NCI-H226 (cell line): ENCODE data around the gene PRKCB.
"Not testable (repeated sequence)": the region's sequence is repeated elsewhere in the genome, so short reads cannot be mapped to it uniquely, and the experiment has no call there.

Source experiments
- DNase-seq: peaks from one replicate; pipeline ENCODE4 v3.0.0-alpha.2; 2015

The PRKCB gene

DNA sequence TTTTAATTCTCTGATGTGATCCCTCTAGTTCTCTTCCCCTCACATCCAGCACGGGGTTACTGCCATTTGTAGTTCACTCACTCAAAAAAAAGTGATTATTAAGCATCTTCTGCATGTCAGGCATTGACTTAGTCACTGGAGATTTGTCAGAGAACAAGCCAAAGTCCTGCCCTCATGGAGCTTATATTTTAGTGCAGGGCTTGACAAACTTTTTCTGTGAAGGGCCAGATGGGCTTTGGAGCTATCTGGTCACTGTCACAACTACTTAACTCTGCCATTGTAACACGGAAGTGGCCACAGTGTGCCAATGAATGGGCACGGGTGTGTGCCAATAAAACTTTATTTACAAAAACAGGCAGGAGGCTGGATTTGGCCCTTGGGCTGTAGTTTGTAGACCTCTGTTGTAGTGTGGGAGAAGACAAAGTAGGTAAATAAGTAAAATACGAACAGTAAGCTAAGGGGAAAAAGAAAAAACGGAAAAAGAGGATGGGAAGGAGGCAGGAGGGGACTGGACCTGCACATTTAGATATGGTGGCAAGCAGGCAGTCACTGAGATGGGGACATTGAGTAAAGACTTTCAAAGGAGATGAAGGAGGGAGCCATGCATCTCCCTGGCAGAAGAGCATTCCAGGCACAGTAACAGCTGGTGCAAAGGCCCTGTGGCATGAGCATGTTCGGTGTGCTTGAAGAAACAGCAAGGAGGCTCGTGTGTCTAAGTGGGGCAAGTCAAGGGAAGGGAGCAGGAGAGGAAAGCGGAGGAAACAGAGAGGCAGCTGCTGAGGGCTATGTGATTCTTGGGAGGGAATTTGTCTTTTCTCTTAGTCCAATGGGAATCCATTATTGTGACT lies 217.5 kb downstream of the PRKCB start:
- no peak for DNase-seq

GRCh38 chr16:24054741-24055491 lies 219.1 kb downstream of the PRKCB start:
- no peak for DNase-seq

- DNase-seq, result no peak
Measured at GRCh38 chr16:24062270-24062817, 226.6 kb downstream of the PRKCB start.

DNA sequence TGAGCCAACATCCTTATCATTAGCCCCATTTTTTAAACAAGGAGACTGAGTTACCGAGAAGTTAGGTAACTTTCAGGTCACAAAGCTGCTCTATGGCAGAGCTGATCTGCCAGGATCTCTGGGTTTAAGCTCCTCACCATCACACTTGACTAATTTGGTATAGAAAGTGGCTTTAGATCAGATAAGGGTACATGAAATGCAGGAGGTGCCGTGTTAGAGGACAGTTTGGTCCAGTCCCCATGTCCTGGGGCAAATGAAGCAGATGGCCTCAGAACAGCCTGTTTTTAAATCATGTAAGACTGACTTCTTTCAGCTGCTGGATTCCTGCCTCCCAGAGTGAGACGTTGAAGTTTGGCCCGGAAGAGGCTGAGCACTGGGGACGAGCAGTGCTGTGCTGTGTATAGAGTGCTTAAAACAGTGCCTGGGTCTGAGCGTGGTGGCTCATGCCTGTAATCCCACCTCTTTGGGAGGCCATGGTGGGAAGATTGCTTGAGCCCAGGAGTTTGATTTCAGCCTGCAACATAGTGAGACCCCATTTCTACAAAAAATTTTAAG lies 233.3 kb downstream of the PRKCB start:
- DNase-seq, result no peak

GRCh38 chr16:24070851-24071250 lies 235.1 kb downstream of the PRKCB start:
- DNase-seq, result no peak

DNA sequence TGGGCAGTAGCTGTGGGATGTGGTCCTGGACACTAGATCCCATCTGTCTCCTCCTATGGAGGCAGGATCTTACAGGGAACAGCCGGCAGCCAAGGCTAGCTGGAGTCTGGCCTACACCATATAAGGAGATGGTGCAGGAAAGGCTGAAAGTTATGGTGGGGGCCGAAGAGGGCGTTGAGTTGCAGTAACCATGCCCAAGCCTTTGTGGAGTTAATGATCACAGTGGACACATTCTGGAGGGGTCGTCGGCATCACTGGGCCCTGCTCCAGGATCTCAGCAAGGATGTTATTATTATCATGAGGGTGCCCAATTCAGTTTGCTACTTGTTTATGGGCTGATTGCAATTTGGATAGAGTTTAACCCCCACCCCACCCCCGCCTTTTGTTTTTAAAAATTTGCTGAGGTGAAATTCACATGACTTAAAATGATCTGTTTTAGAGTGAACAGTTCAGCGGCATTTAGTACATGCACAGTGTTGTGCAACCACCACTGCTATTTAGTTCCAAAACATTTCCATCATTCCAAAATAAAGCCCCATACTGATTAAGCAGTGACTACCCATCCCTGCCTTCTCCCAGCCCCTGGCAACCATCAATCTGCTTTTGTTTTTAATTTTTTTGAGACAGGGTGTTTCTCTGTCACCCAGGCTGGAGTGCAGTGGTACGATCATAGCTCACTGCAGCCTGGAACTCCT lies 236.0 kb downstream of the PRKCB start:
- no peak for DNase-seq

DNA sequence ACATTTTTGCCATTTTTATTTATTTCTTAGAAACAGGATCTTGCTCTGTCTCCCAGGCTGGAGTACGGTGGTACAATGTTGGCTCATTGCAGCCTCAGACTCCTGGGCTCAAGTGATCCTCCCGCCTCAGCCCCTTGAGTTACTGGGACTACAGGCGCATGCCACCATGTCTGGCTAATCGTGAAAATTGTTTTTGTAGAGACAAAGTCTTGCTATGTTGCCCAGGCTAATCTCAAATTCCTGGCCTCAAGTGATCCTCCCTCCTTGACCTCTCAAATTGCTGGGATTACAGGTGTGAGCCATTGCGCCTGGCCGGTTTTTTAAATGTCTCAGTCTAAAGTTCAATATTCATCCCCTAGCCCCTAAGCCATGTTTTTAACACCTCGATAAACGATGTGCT lies 237.5 kb downstream of the PRKCB start:
- no peak for DNase-seq

DNA sequence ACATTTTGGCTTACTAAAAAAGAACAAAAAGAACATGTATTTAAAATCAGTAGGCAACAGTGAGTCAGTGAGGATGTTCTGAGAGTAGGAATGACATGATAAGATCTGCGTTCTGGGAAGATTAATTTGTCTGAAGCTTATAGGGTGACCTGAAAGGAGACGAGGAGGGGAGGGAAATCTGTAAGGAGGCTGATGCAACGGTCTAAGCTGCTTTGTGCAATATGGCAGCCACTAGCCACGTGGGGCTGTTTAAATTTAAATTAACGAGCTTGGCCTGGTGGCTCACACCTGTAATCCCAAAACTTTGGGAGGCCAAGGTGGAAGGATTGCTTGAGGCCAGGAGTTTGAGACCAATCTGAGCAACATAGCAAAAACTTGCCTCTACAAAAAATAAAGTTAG lies 238.8 kb downstream of the PRKCB start:
- no peak for DNase-seq

DNA sequence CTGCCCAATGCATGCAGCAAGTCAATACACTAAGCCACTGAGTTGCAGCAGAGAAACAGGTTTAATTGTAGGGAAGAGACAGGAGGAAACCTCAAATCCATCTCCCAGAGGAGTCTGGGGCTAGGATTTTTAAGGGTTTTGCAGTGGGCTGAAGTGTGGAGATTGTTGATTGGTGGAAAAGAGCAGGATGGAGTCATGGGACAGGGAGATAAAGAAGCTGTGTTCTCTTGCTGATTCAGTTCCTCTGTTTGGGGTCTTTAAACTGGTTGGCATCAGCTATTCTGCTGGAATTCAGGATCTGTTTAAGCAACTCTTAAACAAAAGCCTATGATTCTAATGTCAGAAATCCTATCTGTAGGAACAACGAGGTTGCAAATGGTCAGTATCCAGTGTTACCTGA lies 239.5 kb downstream of the PRKCB start:
- no peak for DNase-seq

DNA sequence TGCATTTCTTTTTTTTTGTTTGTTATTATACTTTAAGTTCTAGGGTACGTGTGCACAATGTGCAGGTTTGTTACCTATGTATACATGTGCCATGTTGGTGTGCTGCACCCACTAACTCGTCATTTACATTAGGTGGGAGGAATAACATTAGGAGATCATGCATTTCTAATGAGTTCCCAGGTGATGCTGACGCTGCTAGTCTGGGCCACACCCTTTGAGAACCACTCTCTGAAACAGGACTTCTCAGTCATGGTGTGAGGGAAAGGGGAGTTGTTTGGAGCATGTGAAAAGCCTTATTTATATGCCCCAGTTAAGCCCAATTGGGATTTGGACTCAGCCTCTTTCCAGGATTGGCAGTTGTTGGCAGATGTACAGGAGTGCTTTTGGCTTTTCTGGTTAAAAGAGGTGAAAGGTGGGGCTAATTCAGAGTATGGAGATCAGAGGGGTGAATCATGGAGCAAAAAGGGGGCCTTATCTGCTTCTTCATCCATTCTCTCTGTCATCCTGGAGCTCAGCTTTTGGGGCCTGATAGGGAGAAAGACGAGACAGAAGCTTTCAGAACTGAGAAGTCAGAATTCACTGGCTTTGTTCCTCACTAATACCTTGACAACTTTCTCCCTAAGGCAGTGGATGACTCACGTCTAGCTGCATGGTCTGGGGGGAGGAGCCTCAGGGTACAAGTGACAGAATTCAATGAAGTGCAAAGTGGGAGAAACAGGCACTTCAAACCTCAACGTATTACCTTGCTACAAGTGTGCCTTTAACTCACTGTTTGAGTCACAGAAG lies 240.3 kb downstream of the PRKCB start:
- no peak for DNase-seq

GRCh38 chr16:24077292-24077691 lies 241.5 kb downstream of the PRKCB start:
- DNase-seq, result no peak

DNA sequence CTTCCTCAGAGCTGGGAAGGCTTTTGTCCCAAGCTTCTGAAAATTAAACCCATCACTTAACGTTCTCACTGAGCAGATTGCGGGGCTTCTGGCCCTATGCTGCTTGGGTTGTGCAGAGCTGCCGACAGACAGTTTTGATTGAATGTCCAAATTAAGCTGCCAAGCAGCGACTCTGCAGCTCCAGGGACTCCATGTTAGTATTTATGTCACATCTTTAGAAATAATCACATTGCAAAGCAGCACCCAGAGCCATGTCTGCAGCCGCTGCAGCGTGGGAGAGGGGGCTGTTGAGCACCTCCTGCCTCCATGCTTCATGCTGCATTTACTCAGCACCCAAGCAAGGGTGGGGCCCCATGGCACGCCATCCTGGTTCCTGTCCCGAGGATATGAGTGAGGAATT lies 242.2 kb downstream of the PRKCB start:
- DNase-seq, result no peak

DNA sequence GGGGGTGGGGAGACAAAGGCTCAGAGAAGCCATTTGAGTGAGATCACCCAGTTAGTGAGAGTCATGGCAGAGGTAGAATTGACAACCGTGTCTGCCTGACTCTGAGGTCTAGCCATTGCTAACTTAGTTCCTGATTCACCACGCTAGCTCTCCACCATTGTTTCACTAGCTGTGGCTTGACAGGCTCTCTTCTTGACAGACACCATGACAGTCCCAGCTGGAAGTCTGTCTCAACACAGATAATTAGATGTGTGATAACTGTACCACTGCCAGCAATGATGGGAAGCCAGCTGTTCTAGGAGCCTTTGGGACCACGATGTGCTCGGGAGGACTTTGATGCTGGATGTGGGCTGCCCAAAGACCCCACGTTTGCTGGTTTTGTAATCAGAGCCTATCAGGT lies 249.9 kb downstream of the PRKCB start:
- no peak for DNase-seq

DNA sequence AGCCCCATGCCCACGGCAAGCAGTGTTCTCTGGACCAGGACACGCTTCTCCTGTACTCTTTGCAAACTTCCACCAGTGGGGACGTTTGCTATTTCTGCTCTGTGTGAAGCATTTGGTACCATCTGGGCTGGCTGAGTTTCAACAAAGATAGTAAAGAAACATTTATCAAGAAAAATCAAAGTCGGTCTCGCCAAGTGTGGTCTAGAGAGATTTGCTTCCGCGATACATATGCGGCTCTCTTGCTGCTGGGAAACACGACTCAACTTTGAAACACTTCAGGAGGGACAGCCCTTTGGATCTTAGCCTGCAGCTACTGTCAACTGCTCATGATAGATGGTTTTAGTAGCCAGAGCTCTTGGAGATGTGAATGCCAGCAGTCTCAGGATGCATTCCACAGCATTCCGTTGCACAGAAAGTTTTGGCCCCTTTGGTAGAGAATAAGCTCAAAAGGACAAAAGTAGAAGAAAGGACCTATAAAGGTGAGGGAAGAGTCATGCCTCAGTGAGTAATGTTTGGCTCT lies 252.2 kb downstream of the PRKCB start:
- no peak for DNase-seq

DNA sequence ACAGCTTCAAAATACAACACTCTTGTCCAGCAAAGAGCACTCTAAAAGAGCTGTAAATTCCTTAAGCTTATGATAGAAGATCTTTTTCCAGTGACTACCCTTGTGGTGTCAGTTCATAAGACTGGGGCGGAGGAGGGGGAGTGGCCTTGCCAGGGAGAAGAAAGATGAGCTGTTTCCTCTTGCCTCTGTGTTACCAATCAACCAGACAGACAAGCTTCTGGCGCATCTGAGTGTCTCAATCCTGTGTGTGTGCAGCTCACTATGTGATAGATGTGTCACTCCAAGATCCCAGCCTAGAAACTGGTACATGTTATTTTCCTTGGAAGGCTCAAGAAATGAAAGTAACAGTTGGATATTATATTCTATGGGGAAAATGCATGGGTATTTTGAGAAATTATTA lies 253.0 kb downstream of the PRKCB start:
- DNase-seq, result no peak

DNA sequence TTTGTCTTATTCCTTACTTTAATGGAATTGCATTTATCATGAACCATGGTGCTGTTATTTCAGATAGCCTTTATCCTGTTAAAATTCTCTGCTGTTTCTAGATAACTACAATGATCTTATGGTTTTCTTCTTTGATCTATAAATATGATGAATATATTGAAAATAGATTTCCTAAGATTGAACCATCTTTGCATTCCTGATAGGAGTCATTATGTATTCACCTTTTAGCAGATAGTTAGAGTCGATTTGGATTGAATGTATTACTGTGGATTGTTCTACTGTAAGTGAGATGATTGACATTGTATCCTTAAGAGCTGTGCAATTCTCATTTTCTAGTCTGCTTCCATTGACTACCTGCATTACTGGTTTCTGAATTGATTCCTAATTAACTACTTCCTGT lies 255.3 kb downstream of the PRKCB start:
- DNase-seq, result no peak

DNA sequence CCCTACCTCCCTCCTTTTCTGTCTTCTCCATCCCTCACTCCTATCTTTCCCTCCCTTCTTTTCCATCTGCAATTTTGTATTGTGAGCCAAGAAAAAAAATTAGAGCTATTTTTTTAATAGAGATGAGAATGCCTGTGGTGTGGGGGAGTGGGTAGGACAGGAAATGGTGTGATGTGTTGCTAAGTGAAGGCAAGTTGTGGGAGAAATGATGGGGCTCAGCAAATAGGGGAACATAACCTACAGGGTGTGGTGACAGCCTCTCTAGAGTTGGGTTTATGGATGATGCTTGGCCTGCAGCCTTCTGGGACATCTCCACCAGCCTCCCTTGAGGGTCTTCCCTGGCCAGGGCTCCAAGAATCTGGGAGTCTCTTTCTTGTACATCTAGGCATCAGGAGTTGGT lies 257.3 kb downstream of the PRKCB start:
- DNase-seq, result no peak

DNA sequence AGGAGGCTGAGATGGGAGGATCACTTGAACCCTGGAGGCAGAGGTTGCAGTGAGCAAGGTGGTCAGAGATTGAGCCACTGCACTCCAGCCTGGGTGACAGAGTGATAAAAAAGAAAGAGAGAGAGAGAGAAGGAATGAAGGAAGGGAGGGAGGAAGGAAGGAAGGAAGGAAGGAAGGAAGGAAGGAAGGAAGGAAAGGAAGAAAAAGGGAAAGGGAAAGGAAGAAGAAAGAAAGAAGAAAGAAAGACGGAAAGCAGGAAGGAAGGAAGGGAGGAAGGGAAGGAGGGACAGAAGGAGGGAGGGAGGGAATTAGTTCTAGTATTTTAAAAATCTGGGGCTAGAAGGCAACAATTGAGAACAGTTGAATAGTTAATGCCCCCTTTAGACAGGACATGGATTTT lies 258.9 kb downstream of the PRKCB start:
- no peak for DNase-seq

- DNase-seq, result no peak
Measured at GRCh38 chr16:24098896-24099295, 263.1 kb downstream of the PRKCB start.

GRCh38 chr16:24101431-24101830 lies 265.6 kb downstream of the PRKCB start:
- no peak for DNase-seq

DNA sequence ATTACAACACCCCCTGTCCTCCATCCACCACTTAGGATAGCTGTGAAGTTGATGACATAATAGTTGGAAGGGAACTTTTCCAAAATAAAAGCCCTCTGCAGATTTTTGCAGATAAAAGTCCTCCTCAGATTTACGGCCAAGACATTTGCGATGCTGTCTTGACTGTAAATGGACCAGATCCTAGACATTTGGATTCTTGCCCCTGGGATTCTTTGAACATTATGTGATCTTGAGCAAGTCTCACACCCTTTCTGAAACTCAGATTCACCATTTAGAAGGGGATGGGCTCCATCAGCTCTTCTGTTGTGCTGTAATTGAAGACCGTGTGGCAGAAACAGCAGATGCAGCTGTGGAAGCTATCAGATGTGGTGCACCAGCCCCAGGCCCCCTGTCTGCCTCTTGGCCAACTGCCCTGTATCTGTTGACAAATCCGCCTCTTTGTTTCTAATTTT lies 266.5 kb downstream of the PRKCB start:
- DNase-seq, result no peak

- DNase-seq, result not testable (repeated sequence)
Measured at GRCh38 chr16:24105471-24105870, 269.7 kb downstream of the PRKCB start.
